AG08396 (cell line): ENCODE results near the gene HENMT1.
A peak's percentile ranks its signal among the peaks of the same experiment; 100 is the strongest.
"Not testable (repeated sequence)": the region's sequence is repeated elsewhere in the genome, so short reads cannot be mapped to it uniquely, and the experiment has no call there.

Experiments used
- DNase-seq: peaks from one replicate; pipeline ENCODE4 v3.0.0; 2012; ENCODE audit warnings: low spot score, mixed read lengths

Gene HENMT1

DNA sequence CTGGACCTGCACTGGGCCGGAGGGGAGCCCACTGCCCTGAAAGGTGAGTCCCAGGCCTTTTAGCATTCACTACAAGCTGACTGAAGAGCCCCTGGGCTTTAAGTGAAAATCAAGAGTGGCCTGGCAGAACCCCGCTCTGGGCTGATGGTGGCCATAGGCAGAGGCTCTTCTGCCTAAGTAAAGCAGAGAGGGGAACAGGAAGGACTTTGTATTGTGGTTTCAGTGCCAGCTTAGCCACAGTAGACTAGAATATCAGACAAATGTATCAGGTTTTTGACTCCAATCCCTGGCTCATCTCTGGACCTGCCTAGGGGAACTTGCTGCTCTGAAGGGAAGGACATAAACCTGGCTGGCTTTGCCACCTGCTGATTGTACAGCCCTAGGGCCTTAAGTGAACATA, 10.2 kb upstream of the HENMT1 start:
- DNase-seq: no peak

DNA sequence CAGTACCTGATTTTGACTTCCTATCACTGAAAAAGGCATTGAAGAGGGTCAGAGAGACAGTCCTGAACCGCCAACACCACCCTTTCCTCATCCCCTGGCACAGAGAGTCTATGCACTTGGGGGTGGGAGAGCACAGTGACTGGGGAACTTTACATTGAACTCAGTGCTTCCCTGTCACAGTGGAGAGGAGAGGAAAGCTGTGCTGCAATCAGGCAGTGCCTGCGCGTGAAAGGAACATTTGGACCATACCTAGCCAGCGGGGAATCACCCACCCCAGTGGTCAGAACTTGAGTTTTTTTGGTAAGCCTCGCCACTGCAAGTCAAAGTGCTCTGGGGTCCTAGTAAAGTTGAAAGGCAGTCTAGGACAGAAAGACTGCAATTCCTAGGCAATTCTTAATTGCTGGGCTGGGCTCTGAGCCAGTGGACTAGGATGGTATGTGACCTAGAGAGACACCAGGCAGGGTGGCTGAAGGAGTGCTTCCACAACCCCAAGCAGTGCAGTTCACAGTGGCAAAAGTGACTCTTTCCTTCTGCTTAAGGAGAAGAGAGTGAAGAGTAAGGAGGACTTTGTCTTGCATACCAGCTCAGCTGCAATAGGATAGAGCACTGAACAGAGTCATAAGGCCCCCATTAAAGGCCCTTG, 9.4 kb upstream of the HENMT1 start:
- DNase-seq: no peak

DNA sequence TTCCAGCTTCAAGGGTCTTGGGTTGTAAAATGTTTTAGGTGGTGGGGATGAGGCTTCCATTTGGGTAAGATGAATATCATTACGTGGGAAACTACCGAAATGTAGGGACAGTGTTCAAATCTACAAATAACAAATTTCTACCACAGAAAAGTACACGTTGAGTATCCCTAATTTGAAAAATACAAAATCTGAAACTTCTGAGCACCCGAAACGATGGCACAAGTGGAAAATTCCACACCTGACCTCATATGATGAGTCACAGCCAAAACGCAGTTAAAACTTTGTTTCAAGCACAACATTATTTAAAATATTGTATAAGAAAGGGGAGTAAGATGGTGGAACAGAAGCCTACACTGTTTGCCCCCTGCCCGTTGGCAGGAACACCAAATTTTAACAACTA, 8.8 kb upstream of the HENMT1 start:
- no peak for DNase-seq

DNA sequence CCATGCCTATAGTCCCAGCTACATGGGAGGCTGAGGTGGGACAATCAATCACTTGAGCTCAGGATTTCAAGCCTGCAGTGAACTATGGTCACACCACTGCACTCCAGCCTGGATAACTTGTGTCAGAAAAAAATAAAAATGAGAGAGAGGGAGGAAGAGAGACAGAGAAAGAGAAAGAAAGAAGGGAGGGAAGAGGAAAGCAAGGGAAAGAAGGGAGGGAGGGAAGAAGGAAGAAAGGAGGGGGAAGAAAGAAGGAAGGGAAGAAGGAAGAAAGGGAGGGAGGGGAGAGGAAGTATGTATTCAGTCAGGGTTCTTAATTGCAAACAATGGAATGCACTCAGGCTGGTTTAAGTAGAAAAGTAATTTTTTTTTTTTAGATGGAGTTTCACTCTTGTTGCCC, 7.9 kb upstream of the HENMT1 start:
- DNase-seq: no peak

DNA sequence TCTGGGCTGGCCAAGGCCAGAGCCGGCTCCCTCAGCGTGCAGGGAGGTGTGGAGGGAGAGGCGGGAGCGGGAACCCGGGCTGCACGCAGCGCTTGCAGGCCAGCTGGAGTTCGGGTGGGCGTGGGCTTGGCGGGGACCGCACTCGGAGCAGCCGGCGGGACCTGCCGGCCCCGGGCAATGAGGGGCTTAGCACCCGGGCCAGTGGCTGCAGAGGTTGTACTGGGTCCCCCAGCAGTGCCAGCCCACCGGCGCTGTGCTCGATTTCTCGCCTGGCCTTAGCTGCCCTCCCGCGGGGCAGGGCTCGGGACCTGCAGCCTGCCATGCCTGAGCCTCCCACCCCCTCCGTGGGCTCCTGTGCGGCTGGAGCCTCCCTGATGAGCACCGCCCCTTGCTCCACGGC, 6.5 kb upstream of the HENMT1 start:
- DNase-seq: not testable (repeated sequence)

DNA sequence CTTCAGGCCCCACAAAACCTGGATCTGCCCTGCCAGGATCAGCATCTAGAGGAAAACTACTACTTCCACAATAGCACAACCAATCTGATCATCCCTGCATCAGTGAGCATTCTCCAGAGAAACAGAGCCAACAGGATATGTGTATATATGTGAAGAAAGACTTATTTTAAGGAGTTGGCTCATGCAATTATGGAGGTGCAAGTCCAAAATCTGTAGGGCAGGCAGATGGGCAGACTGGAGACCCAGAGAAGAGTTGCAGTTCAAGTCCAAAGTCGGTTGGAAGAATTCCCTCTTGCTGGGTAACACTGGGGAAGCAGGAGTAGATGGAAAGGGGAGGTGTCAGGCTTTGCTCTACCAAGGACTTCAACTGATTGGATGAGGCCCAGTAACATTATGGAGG, 4.9 kb upstream of the HENMT1 start:
- no peak for DNase-seq

DNA sequence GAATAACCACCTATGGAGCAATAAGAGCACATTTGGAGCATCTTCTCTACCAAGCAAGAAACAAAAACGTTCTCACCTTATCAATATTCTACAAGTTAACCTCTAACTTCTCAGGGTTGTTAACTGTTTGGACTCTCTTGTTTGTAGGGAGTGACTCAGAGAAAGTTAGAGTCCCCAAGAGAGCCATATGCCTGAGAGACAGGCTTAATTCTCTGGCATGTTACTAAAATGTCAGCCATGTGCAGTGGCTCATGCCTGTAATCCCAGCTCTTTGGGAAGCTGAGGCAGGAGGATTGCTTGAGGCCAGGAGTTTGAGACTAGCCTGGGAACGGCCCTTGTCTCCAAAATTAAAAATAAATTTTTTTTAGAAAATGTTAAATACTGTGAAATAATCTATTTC, 4.2 kb upstream of the HENMT1 start:
- DNase-seq: no peak

DNA sequence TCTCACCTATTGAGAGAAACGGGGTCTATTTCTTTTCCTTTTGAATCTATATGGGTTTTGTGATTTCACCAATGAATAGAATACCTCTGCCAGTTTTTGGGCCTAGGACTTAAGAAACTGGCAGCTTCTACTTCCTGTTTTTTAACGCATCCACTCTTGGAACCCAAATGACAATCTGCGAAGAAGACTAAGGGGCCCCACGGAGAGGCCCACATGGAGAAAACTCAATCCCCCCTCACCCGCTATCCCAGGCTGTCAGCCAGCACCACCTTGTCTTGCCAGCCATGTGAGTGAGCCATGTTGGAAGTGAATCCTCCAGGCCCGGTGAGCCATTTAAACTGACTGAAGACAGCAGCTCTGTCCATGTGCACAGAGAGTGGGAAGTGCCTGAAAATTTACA, 3.6 kb upstream of the HENMT1 start:
- DNase-seq: no peak

DNA sequence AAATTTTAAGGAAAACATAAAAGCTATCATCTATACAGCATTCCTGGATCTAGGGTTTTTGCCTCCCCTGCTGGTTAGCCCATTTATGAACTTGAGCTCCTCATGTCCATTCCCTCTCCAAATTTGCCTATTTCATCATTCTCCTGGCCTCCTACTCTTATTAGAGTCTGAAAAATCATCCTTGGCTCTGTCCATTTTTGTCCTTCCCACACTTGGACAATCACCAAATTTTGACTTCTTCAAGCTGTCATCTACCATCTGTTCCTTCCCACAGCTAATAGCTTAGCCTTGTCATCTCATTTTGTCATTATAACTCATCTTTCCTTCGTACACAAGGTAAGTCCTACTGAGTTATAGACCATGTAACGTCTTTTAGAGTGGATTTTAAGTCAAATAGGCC, 2.2 kb upstream of the HENMT1 start:
- DNase-seq: no peak

DNA sequence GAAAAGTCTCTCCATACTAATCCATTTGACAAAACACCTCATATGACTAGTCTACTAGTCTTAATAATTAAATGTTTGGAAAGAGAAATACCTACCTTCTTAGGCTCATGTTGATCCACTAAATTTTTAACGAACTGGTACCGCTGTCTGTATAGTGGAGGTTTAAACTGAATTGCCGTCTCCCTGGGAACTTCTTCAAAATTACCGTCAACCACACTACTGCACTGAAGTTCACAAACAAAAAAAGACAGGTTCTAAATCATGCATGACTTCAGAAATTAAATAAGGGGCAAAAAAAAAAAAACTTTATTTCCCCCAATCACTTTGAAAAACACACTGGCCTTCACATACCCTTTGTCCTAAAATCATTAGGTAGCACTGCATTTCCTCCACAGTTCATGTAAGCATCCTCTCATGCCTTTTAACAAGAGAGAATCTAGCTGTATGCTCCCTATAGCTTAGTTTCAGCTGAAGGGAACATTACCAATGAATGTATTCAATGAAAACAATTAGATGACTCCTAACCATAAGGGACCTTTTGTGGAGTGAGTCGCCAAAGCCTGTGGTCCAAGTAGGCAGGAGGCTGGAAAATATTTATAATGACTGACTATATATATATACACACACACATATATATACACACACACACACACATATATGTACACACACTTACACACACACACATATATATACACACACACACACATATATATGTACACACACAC, 3.4 kb downstream of the HENMT1 start:
- DNase-seq: no peak

DNA sequence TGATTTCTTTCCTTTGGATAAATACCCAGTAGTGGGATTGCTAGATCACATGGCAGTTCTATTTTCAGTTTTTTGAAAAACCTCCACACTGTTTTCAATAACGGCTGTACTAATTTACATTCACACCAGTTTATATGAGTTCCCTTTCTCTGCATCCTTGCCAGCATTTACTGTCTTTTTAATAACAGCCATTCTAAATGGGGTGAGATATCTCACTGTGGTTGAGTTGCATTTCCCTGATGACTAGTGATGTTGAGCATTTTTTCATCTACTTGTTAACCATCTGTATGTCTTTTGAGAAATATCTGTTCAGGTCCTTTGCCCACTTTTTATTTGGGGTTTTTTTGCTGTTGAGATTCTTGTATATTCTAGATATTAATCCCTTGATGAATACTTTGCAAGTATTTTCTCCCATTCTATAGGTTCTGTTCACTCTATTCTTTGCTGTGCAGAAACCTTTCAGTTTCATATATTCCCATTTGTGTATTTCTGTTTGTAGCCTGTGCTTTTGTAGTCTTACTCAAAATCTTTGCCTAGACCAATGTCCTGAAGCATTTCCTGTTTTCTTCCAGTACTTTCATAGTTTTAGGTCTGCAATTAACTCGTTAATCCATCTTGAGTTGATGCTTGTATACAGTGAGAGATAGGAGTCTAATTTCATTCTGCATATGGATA, 7.3 kb downstream of the HENMT1 start:
- DNase-seq: no peak

DNA sequence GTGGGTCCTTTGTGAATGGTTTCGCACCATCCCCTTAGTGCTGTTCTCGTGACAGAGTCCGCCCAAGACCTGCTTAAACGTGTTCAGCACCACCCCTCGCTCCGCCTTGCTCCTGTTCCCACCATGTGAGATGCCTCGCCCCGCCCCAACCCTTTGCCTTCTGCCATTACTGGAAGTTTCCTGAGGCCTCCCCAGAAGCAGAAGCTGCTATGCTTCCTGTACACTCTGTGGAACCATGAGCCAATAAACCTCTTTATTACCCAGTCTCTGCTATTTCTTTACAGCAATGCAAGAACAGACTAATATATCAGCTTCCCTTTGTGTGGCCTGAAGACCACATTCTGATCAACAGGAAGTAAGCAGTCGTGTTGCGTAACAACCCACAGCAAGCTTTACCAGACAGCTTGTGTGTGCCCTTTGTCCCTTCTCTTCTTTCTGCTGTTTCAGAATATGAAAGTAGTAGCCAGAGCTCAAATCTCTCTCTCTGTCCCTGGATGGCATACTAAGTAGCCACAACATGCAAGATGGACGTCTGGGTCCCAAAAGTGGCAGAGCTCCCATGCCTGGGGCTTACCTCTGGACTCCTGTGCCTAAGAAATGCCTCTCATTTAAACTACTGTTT, 14.1 kb downstream of the HENMT1 start:
- peak; percentile 65 for DNase-seq

DNA sequence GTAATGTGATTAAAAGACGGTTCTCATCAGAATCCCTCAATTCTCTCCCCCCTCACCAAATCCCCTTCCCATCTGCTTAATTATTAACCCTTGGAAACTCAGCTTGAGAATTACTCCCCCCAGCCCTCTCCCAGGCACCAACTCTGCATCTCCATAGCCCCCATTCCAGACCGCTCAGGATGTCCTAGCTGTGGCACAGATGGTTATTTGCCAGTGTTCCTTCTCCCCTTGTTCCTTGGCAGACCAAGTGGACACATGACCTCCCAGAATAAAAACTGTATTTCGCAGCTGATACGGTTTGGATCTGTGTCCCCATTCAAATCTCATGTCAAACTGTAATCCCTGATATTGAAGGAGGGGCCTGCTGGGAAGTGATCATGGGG, 14.6 kb downstream of the HENMT1 start:
- DNase-seq: no peak

DNA sequence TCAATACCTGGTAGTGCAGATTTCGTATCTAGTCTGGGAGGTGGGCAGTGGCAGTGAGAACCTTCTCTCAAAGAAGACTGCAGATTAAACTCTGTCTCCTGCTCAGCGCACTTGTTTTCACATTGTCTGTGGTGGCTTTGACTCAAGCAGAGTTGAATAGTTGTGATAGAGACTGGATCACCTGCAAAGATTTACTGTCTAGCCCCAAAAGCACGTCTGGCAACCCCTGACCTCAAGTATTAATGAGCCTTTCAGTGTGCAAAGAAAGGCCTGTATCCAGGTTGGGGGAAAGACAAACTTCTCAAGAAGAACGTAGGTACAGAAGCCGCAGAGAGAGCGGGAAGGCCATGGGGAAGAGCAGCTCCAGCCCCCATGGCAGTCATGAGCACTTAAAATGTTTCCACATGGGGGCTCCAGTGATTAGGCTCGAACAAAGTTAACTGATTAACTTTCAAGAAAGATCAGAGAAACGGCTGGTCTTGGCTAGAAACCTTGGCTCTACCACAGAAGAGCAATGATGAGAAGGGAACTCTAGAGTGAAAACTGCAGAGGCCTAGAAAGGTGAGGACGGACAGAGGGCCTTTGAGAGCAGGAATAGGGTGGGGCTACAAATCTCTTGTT, 15.2 kb downstream of the HENMT1 start:
- DNase-seq: no peak

DNA sequence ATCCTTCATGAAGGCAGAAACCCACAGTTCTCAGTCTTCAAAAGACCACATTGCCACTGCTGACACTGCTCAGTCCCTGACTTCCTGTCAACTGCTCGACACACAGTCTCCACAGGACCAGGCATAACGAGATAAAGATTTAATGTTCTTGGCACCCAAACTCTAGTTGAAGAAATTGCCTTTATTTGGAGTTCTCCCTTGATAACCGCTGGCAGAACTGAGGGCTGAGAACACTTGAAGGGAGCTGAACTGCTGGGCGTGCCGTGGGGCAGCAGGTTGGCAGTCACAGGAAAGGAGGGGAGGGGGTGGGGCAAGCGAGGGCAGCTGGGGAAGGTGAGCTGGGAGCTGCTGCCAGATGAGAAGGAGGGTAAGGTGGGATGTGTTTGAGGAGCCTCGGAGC, 15.9 kb downstream of the HENMT1 start:
- DNase-seq: no peak

DNA sequence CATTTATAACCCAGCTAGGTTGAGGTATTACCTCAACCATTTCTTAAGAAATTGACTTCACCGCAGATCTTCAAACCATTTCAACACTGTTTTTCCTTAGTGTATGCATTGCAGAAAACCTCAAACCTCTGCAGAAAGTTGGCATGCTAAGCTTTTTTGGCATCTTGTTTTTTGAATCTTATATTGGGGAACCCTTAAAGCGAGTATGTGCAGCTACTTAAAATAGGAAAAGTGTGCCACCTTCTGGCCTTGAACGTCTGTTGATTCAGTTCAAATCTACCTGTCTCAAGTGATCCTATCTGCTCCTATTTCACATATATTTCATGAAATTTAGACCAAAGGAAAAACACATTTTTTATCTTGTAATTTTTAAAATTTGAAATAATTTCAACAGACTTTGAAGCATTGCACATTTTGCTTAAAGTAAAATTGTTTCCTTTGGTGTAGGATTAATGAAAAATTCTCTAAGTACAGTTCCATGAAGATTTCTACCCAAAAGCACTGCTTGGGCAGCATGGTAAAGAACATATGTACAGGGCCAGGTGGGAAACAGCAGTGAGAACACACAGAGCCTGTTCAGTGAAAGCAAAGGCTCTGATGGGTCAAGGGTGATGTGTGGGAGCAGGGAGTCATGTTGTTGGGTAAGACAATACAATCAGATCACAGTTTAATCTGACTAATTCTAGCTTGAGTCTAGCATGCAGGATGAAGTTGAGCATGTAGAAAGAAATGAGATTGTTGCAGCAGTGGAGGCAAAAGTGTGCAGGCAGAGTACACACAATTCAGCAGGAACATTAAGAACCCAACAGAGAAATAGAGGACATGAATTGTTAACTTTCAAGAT, 17.2 kb downstream of the HENMT1 start:
- DNase-seq: peak; percentile 73

DNA sequence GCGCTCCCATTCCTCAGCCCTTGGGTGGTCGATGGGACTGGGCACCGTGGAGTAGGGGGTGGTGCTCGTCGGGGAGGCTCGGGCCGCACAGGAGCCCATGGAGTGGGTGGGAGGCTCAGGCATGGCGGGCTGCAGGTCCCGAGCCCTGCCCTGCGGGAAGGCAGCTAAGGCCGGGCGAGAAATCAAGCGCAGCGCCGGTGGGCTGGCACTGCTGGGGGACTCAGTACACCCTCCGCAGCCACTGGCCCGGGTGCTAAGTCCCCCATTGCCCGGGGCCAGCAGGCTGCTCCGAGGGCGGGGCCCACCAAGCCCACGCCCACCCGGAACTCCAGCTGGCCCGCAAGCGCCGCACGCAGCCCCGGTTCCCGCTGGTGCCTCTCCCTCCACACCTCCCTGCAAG, 20.0 kb downstream of the HENMT1 start:
- not testable (repeated sequence) for DNase-seq

DNA sequence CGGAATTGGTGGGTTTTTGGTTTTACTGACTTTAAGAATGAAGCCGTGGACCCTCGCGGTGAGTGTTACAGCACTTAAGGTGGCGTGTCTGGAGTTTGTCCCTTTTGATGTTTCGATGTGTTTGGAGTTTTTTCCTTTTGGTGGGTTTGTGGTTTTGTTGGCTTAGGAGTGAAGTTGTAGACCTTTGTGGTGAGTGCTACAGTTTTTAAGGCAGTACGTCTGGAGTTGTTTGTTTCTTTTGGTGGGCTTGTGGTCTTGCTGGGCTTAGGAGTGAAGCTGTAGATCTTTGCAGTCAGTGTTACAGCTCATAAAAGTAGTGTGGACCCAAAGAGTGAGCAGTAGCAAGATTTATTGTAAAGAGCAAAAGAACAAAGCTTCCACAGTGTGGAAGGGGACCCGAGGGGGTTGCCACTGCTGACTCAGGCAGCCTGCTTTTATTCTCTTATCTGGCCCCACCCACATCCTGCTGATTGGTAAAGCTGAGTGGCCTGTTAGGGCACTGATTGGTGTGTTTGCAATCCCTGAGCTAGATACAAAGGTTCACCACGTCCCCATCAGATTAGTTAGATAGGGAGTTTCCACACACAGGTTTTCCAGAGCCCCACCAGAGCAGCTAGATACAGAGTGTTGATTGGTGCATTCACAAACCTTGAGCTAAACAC, 20.9 kb downstream of the HENMT1 start:
- DNase-seq: no peak

DNA sequence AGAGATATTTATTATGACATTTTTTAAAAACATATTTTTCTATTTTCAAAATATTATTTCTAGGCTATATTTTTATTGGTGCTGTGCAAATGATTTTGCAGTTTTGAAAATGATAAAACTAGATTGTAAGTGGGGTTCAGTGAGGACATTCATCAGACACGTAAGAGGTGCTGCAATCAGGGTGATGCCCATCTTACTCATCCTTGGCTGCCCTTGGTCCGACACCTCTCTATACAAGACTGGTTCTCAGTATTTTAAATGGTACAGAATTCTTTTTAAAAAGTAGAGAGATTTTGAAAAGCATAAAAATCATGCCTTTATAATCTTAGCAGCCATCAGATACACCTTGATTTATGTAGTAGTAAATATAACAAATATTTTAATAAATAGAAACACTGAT, 24.0 kb downstream of the HENMT1 start:
- DNase-seq: no peak

DNA sequence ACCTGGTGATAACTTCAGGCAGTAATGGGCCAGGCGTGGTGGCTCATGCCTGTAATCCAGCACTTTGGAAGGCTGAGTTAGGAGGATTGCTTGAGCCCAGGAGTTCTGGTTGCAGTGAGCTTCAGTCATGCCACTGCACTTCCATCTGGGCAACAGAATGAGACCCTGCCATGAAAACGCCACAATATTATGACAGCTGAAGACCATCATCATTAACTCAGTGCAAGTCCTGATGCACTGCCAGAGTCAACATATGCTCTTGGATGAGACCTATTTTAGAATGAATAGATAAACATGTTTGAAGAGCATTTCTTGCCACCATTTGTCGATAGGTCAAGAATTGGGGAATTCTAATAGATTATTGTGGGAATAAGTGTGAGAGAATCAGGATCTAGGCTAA, 26.4 kb downstream of the HENMT1 start:
- DNase-seq: no peak

DNA sequence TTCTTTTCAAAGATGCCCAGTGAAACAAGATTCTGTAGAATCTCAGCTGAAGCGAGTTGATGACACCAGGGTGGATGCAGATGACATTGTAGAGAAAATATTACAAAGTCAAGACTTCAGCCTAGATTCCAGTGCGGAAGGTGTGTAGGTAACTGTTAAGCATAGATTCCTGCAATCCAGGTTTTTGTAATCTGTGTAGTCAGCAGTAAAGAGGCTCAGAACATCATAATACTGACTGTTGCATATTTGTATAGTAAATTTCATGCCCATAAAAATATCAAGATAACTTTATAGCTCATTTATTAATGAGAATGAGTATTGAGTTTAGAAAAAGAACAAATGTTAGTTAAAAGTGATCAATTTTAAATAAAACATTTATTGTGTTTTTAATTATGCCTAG, 32.2 kb downstream of the HENMT1 start:
- DNase-seq: no peak
